ENCODE measurements around the gene PPP3CA.
"Not testable (repeated sequence)": the region's sequence is repeated elsewhere in the genome, so short reads cannot be mapped to it uniquely, and the experiment has no call there.

PPP3CA gene

GRCh38 chr4:101183666-101184373 lies 163.5 kb downstream of the PPP3CA start:
- Histone ChIP-seq H3K9ac (ENCODE audit: low read length) (no peak overlapping the region), H3K27me3 (ENCODE audit: control insufficient read depth, insufficient read depth, low read length) (no peaks in the 10 kb centered on the region), H3K4me3 (ENCODE audit: low read length) (no peak overlapping the region), H3K4me1 (ENCODE audit: control insufficient read depth, low read depth, low read length) (peaks cover 10% of the 10 kb centered on the region), H3K36me3 (ENCODE audit: control insufficient read depth, low read depth, low read length) (no peaks in the 10 kb centered on the region), H3K9me3 (ENCODE audit: control insufficient read depth, low read depth, low read length) (peaks cover 4% of the 10 kb centered on the region), H3K27ac (ENCODE audit: low read length) (no peak overlapping the region)

GRCh38 chr4:101183221-101183620 lies 164.1 kb downstream of the PPP3CA start:
- no peaks in the 10 kb centered on the region for H3K27me3 ChIP-seq (ENCODE audit: control insufficient read depth, insufficient read depth, low read length)
- no peak overlapping the region for H3K27ac ChIP-seq (ENCODE audit: low read length)
- H3K4me1 ChIP-seq (ENCODE audit: control insufficient read depth, low read depth, low read length): peaks cover 10% of the 10 kb centered on the region
- H3K9me3 ChIP-seq (ENCODE audit: control insufficient read depth, low read depth, low read length): peaks cover 4% of the 10 kb centered on the region
- no peaks in the 10 kb centered on the region for H3K36me3 ChIP-seq (ENCODE audit: control insufficient read depth, low read depth, low read length)
- no peak overlapping the region for H3K4me3 ChIP-seq (ENCODE audit: low read length)
- H3K9ac ChIP-seq (ENCODE audit: low read length): no peak overlapping the region

- H3K27me3 ChIP-seq (ENCODE audit: control insufficient read depth, insufficient read depth, low read length); H3K9me3 ChIP-seq (ENCODE audit: control insufficient read depth, low read depth, low read length); H3K36me3 ChIP-seq (ENCODE audit: control insufficient read depth, low read depth, low read length); H3K4me3 ChIP-seq (ENCODE audit: low read length); H3K27ac ChIP-seq (ENCODE audit: low read length); H3K4me1 ChIP-seq (ENCODE audit: control insufficient read depth, low read depth, low read length); H3K9ac ChIP-seq (ENCODE audit: low read length): not testable (repeated sequence)
Measured at GRCh38 chr4:101182688-101183087, 164.6 kb downstream of the PPP3CA start.

GRCh38 chr4:101178731-101179130 lies 168.6 kb downstream of the PPP3CA start:
- Histone ChIP-seq H3K27me3 (ENCODE audit: control insufficient read depth, insufficient read depth, low read length) (no peaks in the 10 kb centered on the region), H3K4me1 (ENCODE audit: control insufficient read depth, low read depth, low read length) (peaks cover 17% of the 10 kb centered on the region), H3K4me3 (ENCODE audit: low read length) (no peak overlapping the region), H3K9ac (ENCODE audit: low read length) (no peak overlapping the region), H3K9me3 (ENCODE audit: control insufficient read depth, low read depth, low read length) (peaks cover 4% of the 10 kb centered on the region), H3K36me3 (ENCODE audit: control insufficient read depth, low read depth, low read length) (no peaks in the 10 kb centered on the region), H3K27ac (ENCODE audit: low read length) (no peak overlapping the region)

GRCh38 chr4:101177154-101177553 lies 170.2 kb downstream of the PPP3CA start:
- no peak overlapping the region for H3K9ac ChIP-seq (ENCODE audit: low read length)
- no peaks in the 10 kb centered on the region for H3K27me3 ChIP-seq (ENCODE audit: control insufficient read depth, insufficient read depth, low read length)
- H3K4me3 ChIP-seq (ENCODE audit: low read length): no peak overlapping the region
- H3K27ac ChIP-seq (ENCODE audit: low read length): no peak overlapping the region
- peaks cover 17% of the 10 kb centered on the region for H3K4me1 ChIP-seq (ENCODE audit: control insufficient read depth, low read depth, low read length)
- H3K9me3 ChIP-seq (ENCODE audit: control insufficient read depth, low read depth, low read length): no peaks in the 10 kb centered on the region
- H3K36me3 ChIP-seq (ENCODE audit: control insufficient read depth, low read depth, low read length): no peaks in the 10 kb centered on the region

- no peak overlapping the region for H3K27ac ChIP-seq (ENCODE audit: low read length)
- no peaks in the 10 kb centered on the region for H3K27me3 ChIP-seq (ENCODE audit: control insufficient read depth, insufficient read depth, low read length)
- H3K4me1 ChIP-seq (ENCODE audit: control insufficient read depth, low read depth, low read length): peaks cover 20% of the 10 kb centered on the region
- no peak overlapping the region for H3K9ac ChIP-seq (ENCODE audit: low read length)
- H3K36me3 ChIP-seq (ENCODE audit: control insufficient read depth, low read depth, low read length): no peaks in the 10 kb centered on the region
- no peaks in the 10 kb centered on the region for H3K9me3 ChIP-seq (ENCODE audit: control insufficient read depth, low read depth, low read length)
- no peak overlapping the region for H3K4me3 ChIP-seq (ENCODE audit: low read length)
Measured at GRCh38 chr4:101175896-101176676, 171.2 kb downstream of the PPP3CA start.

GRCh38 chr4:101174679-101175345 lies 172.5 kb downstream of the PPP3CA start:
- H3K27me3 ChIP-seq (ENCODE audit: control insufficient read depth, insufficient read depth, low read length): no peaks in the 10 kb centered on the region
- H3K9ac ChIP-seq (ENCODE audit: low read length): no peak overlapping the region
- no peak overlapping the region for H3K4me3 ChIP-seq (ENCODE audit: low read length)
- no peaks in the 10 kb centered on the region for H3K9me3 ChIP-seq (ENCODE audit: control insufficient read depth, low read depth, low read length)
- H3K27ac ChIP-seq (ENCODE audit: low read length): no peak overlapping the region
- H3K4me1 ChIP-seq (ENCODE audit: control insufficient read depth, low read depth, low read length): peaks cover 28% of the 10 kb centered on the region
- no peaks in the 10 kb centered on the region for H3K36me3 ChIP-seq (ENCODE audit: control insufficient read depth, low read depth, low read length)

- Histone ChIP-seq H3K27ac (ENCODE audit: low read length) (no peak overlapping the region), H3K9ac (ENCODE audit: low read length) (no peak overlapping the region), H3K9me3 (ENCODE audit: control insufficient read depth, low read depth, low read length) (no peaks in the 10 kb centered on the region), H3K27me3 (ENCODE audit: control insufficient read depth, insufficient read depth, low read length) (no peaks in the 10 kb centered on the region), H3K36me3 (ENCODE audit: control insufficient read depth, low read depth, low read length) (no peaks in the 10 kb centered on the region), H3K4me3 (ENCODE audit: low read length) (no peak overlapping the region), H3K4me1 (ENCODE audit: control insufficient read depth, low read depth, low read length) (peaks cover 33% of the 10 kb centered on the region)
Measured at GRCh38 chr4:101172369-101172768, 175.0 kb downstream of the PPP3CA start.

GRCh38 chr4:101171747-101172146 lies 175.6 kb downstream of the PPP3CA start:
- H3K4me3 ChIP-seq (ENCODE audit: low read length): no peak overlapping the region
- no peak overlapping the region for H3K9ac ChIP-seq (ENCODE audit: low read length)
- H3K9me3 ChIP-seq (ENCODE audit: control insufficient read depth, low read depth, low read length): no peaks in the 10 kb centered on the region
- H3K4me1 ChIP-seq (ENCODE audit: control insufficient read depth, low read depth, low read length): peaks cover 28% of the 10 kb centered on the region
- H3K27ac ChIP-seq (ENCODE audit: low read length): no peak overlapping the region
- H3K36me3 ChIP-seq (ENCODE audit: control insufficient read depth, low read depth, low read length): no peaks in the 10 kb centered on the region
- H3K27me3 ChIP-seq (ENCODE audit: control insufficient read depth, insufficient read depth, low read length): no peaks in the 10 kb centered on the region

GRCh38 chr4:101169044-101170014 lies 178.0 kb downstream of the PPP3CA start:
- Histone ChIP-seq H3K4me1 (ENCODE audit: control insufficient read depth, low read depth, low read length) (peaks cover 16% of the 10 kb centered on the region), H3K36me3 (ENCODE audit: control insufficient read depth, low read depth, low read length) (no peaks in the 10 kb centered on the region), H3K27me3 (ENCODE audit: control insufficient read depth, insufficient read depth, low read length) (no peaks in the 10 kb centered on the region), H3K9ac (ENCODE audit: low read length) (no peak overlapping the region), H3K27ac (ENCODE audit: low read length) (no peak overlapping the region), H3K4me3 (ENCODE audit: low read length) (no peak overlapping the region), H3K9me3 (ENCODE audit: control insufficient read depth, low read depth, low read length) (no peaks in the 10 kb centered on the region)

- Histone ChIP-seq H3K9ac (ENCODE audit: low read length) (no peak overlapping the region), H3K9me3 (ENCODE audit: control insufficient read depth, low read depth, low read length) (no peaks in the 10 kb centered on the region), H3K27ac (ENCODE audit: low read length) (no peak overlapping the region), H3K27me3 (ENCODE audit: control insufficient read depth, insufficient read depth, low read length) (no peaks in the 10 kb centered on the region), H3K36me3 (ENCODE audit: control insufficient read depth, low read depth, low read length) (no peaks in the 10 kb centered on the region), H3K4me3 (ENCODE audit: low read length) (no peak overlapping the region), H3K4me1 (ENCODE audit: control insufficient read depth, low read depth, low read length) (peaks cover 4% of the 10 kb centered on the region)
Measured at GRCh38 chr4:101163936-101164335, 183.4 kb downstream of the PPP3CA start.

Measured in iPS-18a (cell line).